ES-I3 (cell line): ENCODE results near the gene UXT.
"Not testable (repeated sequence)": the region's sequence is repeated elsewhere in the genome, so short reads cannot be mapped to it uniquely, and the experiment has no call there.

Source experiments
- H3K36me3 ChIP-seq: 2 replicates; pipeline ENCODE4 v1.6.1; 2013; ENCODE audit warnings: mild to moderate bottlenecking, low read length, control low read depth, moderate library complexity; ENCODE audit not compliant: insufficient read depth
- H3K4me1 ChIP-seq: 2 replicates; pipeline ENCODE4 v1.6.1; 2013; ENCODE audit warnings: mild to moderate bottlenecking, control low read depth, low read length; ENCODE audit not compliant: insufficient read depth
- H3K9ac ChIP-seq: 2 replicates; pipeline ENCODE4 v1.6.1; 2013; ENCODE audit warnings: low read depth, mild to moderate bottlenecking, low read length, moderate library complexity
- H3K9me3 ChIP-seq: 2 replicates; pipeline ENCODE4 v1.6.1; 2013; ENCODE audit warnings: mild to moderate bottlenecking, low read length, moderate library complexity; ENCODE audit not compliant: control insufficient read depth, insufficient read depth

Gene UXT

DNA sequence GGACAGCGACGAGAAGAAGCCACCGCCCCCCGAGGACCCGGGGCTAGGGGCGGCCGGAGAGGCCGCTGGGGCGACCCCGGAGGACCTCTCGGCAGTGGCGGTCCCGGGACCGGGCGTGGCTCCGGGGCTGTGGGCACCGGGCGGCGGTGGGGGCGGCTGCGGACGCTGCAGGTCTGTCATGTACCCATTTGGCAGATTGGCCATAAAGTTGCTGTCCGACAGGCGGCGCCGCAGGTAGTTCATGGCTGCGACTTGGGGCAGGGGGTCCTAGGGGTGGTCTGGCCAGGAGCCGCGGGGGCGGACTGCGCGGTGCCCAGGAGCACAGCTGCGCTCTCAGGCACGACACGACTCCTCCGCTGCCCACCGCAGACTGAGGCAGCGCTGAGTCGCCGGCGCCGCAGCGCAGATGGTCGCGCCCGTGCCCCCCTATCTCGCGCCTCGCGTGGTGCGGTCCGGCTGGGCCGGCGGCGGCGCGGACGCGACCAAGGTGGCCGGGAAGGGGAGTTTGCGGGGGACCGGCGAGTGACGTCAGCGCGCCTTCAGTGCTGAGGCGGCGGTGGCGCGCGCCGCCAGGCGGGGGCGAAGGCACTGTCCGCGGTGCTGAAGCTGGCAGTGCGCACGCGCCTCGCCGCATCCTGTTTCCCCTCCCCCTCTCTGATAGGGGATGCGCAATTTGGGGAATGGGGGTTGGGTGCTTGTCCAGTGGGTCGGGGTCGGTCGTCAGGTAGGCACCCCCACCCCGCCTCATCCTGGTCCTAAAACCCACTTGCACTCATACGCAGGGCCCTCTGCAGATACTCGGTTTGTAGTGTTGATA lies 39.3 kb downstream of the UXT start, which contains the start of gene SYN1:
TSS of gene SYN1 (minus strand) at position 372 of the 817 bp plus-strand sequence. CDS start at position 243, 129 bp downstream.
- Histone ChIP-seq H3K9me3 (no peaks in the 10 kb centered on the region), H3K4me1 (no peaks in the 10 kb centered on the region; the same call in 1 of the 2 replicates), H3K9ac (peak within 1 kb of the TSS; percentile 57; the same call in 1 of the 2 replicates), H3K36me3 (no peaks in the 10 kb centered on the region)

DNA sequence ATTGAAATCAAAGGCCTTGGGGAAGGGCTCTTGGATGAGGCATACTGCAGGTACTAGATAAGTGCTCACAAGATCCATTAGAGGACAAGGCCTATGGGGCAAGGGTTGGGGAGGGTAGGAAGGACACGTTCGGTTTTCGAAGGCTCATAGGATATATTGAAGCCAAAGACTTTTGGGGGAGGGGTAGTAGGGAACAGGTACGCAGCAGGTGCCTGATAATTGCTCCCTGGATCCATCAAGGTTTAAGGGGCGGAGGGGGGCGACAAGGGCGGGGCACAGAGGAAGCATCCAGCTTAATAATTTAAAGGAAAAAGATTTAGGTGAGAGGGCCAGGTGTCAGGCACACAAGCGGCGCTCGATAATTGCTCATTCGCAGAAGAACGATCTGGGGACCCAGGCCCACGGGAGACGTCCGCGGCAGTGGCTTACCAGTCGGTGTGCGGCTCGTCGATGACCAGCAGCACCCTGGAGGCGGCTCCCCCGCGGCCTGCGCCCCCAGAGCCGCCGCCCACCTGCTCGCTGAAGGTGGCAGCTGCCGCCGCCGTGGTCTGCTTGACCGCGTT lies 40.0 kb downstream of the UXT start:
- no peaks in the 10 kb centered on the region; the same call in 1 of the 2 replicates for H3K4me1 ChIP-seq
- H3K9me3 ChIP-seq, result no peaks in the 10 kb centered on the region
- no peaks in the 10 kb centered on the region for H3K36me3 ChIP-seq
- H3K9ac ChIP-seq, result peak overlapping the region; percentile 57; the same call in 1 of the 2 replicates

DNA sequence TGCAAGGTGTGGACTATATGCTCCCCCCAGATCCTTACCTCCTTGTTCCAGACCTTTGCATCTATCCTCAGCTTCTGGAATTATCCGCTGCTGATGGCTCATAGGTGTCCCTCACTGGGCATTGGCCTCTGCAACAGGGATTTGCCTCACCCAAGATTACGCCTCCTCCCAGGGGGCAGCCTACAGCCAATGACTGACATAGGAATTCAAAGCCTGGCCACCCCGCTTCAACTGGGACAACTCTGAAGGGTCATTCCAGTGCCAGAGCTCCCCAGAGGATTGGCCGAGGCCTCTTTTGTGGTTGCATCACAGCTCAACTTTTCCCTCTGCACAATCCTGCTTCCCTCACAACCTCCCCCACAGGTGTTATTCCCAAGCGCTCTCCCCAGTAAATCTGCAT lies 44.4 kb downstream of the UXT start:
- H3K36me3 ChIP-seq, result no peaks in the 10 kb centered on the region
- H3K9me3 ChIP-seq, result no peaks in the 10 kb centered on the region; the same call in 1 of the 2 replicates
- H3K4me1 ChIP-seq, result peaks cover 7% of the 10 kb centered on the region
- no peak overlapping the region for H3K9ac ChIP-seq

DNA sequence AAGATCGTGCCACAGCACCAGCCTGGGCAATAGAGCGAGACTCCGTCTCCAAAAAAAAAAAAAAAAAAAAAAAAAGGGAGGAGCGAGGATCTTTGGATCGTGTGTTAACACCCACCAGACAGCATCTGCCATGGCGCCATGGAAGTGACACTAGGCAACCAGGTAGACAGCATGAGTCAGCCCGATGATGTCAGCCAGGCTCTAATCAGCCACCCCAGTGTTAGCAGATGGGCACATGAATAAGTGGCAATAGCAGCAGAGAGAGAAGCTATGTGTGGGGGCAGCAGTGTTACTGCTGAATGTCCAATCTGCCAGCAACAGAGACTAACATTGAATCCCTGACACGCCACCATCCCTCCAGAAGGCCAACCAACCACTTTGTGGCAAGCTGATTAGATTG lies 45.9 kb downstream of the UXT start:
- H3K9ac ChIP-seq, result no peak overlapping the region
- H3K9me3 ChIP-seq, result no peaks in the 10 kb centered on the region; the same call in 1 of the 2 replicates
- peaks cover 20% of the 10 kb centered on the region for H3K4me1 ChIP-seq
- no peaks in the 10 kb centered on the region for H3K36me3 ChIP-seq

DNA sequence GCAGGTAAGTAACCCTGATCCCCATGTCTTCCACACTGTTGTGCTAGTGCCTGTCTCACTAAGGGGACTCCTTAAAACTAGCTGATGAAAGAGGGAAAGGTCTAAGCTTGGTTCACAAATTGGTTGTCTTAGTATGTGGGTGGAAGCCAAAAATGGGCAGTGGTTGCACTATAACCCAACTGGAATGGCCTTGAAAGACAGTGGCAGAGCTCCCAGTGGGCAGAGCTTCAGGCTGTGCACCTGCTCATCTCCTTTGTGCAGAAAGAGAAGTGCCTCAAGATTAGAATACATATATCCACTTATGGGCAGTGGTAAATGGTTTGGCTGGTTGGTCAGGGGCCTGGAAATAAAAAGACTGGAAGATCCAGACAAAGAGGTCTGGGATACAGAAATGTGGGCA lies 46.6 kb downstream of the UXT start:
- Histone ChIP-seq H3K9me3 (no peaks in the 10 kb centered on the region; the same call in 1 of the 2 replicates), H3K9ac (no peak overlapping the region), H3K4me1 (peaks cover 22% of the 10 kb centered on the region), H3K36me3 (no peaks in the 10 kb centered on the region)

DNA sequence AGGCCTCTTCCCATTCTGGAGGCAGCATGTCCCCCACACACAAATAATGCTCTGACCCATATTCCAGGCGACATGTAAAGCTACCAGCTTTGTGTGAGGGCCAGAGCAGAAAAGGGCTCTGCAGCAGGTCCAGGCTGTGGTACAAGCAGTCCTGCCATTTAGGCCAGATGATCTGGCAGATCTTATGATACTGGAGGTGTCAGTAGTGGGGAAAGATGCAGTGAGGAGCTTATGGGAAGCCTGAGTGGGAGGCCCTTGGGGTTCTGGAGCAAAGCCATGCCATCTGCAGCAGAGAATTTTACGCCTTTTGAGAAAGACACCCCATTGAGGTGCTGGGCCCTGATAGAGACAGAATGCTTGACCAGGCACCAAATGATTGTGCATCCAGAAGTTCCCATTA lies 47.1 kb downstream of the UXT start:
- H3K4me1 ChIP-seq, result peaks cover 22% of the 10 kb centered on the region
- H3K9ac ChIP-seq, result no peak overlapping the region
- H3K9me3 ChIP-seq, result no peaks in the 10 kb centered on the region; the same call in 1 of the 2 replicates
- H3K36me3 ChIP-seq, result no peaks in the 10 kb centered on the region

DNA sequence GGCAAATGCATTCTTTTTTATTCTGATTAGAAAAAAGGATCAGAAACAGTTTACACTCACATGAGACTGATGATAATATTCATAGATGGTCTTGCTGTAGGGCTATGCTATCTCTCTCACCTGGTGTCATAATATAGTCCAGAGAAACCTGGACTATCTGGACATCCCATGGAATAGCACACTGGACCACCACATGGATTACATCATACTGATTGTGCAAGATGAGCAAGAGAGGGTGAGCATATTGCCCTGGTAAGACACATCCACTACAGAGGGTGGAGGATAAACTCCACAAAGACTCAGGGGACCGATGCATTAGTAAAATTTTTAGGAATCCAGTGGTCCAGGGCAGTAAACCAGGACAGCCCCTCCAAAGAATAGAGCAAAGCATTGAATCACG lies 47.5 kb downstream of the UXT start:
- Histone ChIP-seq H3K9me3 (no peaks in the 10 kb centered on the region; the same call in 1 of the 2 replicates), H3K9ac (no peak overlapping the region), H3K36me3 (no peaks in the 10 kb centered on the region), H3K4me1 (peaks cover 22% of the 10 kb centered on the region)

DNA sequence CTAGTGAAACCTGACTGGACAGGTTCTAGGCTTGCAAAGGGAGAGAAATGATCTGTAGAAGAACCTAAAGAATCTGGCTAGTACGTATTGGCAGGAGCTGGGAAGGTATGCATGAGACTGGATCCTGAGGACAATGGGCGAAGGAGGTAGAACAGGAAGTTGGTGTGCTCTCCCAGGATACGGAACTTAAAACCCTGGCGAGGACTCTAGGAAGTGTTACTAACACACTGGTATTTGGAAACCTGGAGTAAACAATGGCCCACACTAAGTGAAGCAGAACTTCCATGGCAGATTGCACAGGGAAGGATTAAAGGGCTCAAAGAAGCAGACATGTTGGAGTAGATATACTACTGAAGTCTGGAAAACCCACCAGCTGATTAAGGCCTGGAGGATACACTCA lies 48.5 kb downstream of the UXT start:
- Histone ChIP-seq H3K36me3 (no peaks in the 10 kb centered on the region), H3K9me3 (no peaks in the 10 kb centered on the region; the same call in 1 of the 2 replicates), H3K4me1 (peaks cover 22% of the 10 kb centered on the region), H3K9ac (no peak overlapping the region)

DNA sequence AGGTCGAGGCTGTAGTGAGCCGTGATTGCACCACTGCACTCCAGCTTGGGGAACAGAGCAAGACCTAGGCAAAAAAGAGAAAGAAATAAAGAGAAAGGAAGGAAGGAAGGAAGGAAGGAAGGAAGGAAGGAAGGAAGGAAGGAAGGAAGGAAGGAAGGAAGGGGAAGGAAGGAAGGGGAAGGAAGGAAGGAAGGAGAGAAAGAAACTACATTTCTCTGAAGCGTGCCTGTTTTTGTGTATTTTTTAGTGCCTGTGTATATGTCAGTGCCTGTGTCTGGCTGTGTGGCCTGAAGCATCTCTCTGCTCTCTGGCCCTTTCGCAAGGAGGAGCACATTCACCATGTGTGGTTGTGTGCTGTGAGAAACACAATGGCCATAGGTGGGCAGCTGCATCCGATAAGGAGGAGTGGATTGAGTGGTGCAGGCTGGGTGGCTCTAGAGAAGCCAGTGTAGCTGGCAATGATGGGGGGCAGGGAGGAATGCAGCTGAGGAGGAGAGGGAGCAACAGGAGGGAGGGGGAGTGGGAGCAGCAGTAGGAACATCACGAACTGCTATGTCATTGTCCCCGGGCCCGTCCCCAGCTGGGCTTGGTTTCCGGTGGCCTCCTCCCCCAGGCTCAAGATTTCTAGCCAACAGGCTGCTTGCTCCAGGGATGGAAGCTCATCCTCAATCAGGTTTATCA lies 50.7 kb downstream of the UXT start:
- H3K4me1 ChIP-seq, result peaks cover 28% of the 10 kb centered on the region
- H3K9me3 ChIP-seq, result no peaks in the 10 kb centered on the region; the same call in 1 of the 2 replicates
- H3K9ac ChIP-seq, result no peak overlapping the region
- H3K36me3 ChIP-seq, result no peaks in the 10 kb centered on the region

DNA sequence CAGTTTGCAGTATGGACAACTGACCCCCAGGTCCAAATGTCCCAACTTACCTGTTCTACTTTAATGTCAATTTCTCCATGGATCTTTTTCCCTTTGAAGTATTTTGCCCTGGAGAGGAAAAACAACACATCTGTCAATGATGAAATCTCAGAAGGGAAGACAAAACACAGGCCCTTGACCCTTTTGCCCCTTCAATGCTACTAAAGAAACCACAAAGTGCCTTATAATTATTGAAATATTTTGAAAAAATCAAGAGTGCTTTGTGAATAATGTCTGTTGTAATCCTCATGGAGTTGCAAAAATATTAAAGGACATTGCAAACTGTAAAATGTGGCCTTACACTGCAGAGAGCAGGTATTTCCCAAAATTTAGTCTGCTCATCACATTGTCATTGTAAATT lies 51.9 kb downstream of the UXT start:
- Histone ChIP-seq H3K9me3 (no peaks in the 10 kb centered on the region; the same call in 1 of the 2 replicates), H3K4me1 (peaks cover 28% of the 10 kb centered on the region), H3K9ac (no peak overlapping the region), H3K36me3 (no peaks in the 10 kb centered on the region)

DNA sequence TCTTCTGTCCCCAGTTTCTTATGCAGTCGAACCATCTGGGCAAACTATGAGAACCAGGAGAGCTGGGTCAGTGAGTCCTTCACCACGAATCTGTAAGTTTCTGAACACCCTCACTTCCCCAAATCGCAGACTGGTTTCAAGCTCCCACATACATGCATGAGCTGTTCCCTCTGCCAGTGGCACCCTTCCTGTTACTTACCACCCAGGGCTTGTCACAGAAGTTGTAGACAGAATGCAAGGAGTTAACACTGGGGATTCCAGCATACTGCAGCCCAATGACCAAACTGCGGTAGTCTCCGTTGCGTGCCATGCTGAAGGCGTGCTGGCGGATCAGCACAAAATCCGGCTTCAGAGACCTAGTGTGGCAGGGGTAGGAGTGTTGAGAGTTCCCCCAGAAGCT lies 54.0 kb downstream of the UXT start:
- H3K4me1 ChIP-seq, result peaks cover 21% of the 10 kb centered on the region; the same call in 1 of the 2 replicates
- no peaks in the 10 kb centered on the region for H3K36me3 ChIP-seq
- H3K9ac ChIP-seq, result no peak overlapping the region
- no peaks in the 10 kb centered on the region; the same call in 1 of the 2 replicates for H3K9me3 ChIP-seq

DNA sequence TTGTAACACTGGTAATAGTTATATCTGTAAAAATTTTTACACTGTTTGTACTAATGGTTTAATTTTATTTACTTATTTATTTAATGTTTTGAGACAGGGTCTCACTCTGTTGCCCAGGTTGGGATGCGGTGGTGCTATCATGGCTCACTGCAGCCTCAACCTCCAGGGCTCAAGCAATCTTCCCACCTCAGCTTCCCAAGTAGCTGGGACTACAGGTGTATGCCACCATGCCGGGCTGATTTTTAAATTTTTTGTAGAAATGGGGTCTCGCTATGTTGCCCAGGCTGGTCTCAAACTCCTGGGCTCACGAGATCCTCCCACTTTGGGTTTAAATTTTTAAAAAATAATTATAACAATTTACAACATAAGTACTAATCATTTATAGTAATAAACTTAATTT lies 55.9 kb downstream of the UXT start:
- H3K36me3 ChIP-seq, H3K4me1 ChIP-seq, H3K9ac ChIP-seq, H3K9me3 ChIP-seq: not testable (repeated sequence)
